CD14-positive monocyte (primary cell): ENCODE results near the gene HAPLN2. TPM values are rescaled to one million over a fixed set of nuclear protein-coding genes. Genes with fewer than 3 reads are reported as not detected.

Experiments
- DNase-seq, 3 donors: peaks; one replicate each; pipeline ENCODE4 v3.0.0-alpha.2; 2011 to 2022
- H2AFZ ChIP-seq: 2 replicates; pipeline ENCODE4 v1.6.0; 2012; ENCODE audit warnings: mild to moderate bottlenecking, low read depth, low read length, inconsistent platforms; ENCODE audit not compliant: insufficient read depth, poor library complexity, severe bottlenecking
- H3K27ac ChIP-seq, 2 donors: 1 replicate in 1 of 2; 2 replicates in 1 of 2; pipeline ENCODE4 v1.5.1; 2012 to 2013; ENCODE audit warnings: low read length in 2 of 2, control low read depth in 1 of 2, inconsistent platforms in 1 of 2, low read depth in 1 of 2, mild to moderate bottlenecking in 1 of 2
- H3K27me3 ChIP-seq, 2 donors: one replicate each; pipeline versions ENCODE4 v1.6.0 to v1.6.1; 2011 to 2013; ENCODE audit warnings: low read length in 2 of 2; ENCODE audit not compliant: control insufficient read depth in 2 of 2, insufficient read depth in 2 of 2
- H3K36me3 ChIP-seq, 2 donors: replicated peaks in 1 of 2; 1 replicate in 1 of 2; 2 replicates in 1 of 2; pipeline versions ENCODE4 v1.5.1 to v1.6.1; 2012 to 2013; ENCODE audit warnings: low read length in 2 of 2, control low read depth in 1 of 2, inconsistent platforms in 1 of 2, mild to moderate bottlenecking in 1 of 2; ENCODE audit not compliant: insufficient read depth in 2 of 2, control insufficient read depth in 1 of 2
- H3K4me1 ChIP-seq, 2 donors: 1 replicate in 1 of 2; 2 replicates in 1 of 2; pipeline versions ENCODE4 v1.5.1 to v1.6.1; 2012 to 2013; ENCODE audit warnings: low read length in 2 of 2, control low read depth in 1 of 2, inconsistent platforms in 1 of 2, mild to moderate bottlenecking in 1 of 2, moderate library complexity in 1 of 2; ENCODE audit not compliant: insufficient read depth in 2 of 2, control insufficient read depth in 1 of 2
- H3K4me2 ChIP-seq: replicated peaks from 2 replicates; pipeline ENCODE3; 2012; ENCODE audit warnings: low read length, moderate library complexity, mild to moderate bottlenecking; ENCODE audit not compliant: poor library complexity, severe bottlenecking; ENCODE audit errors: extremely low read depth
- H3K4me3 ChIP-seq, 3 experiments: fragments of 200-600 bp in 1 of 3; sonication (generic) in 1 of 3; replicated peaks in 1 of 3; 1 replicate in 2 of 3; 2 replicates in 1 of 3; pipeline ENCODE4 v1.5.1; 2011 to 2013; ENCODE audit warnings: low read length in 3 of 3, mild to moderate bottlenecking in 3 of 3, control low read depth in 2 of 3, low read depth in 2 of 3, inconsistent platforms in 1 of 3, moderate library complexity in 1 of 3
- H3K79me2 ChIP-seq: 2 replicates; pipeline ENCODE4 v1.6.0; 2012; ENCODE audit warnings: mild to moderate bottlenecking, control low read depth, inconsistent platforms, low read length, moderate library complexity; ENCODE audit not compliant: insufficient read depth
- H3K9ac ChIP-seq: 2 replicates; pipeline ENCODE4 v1.6.0; 2017; ENCODE audit warnings: low read length, mild to moderate bottlenecking; ENCODE audit not compliant: insufficient read depth, poor library complexity, severe bottlenecking
- H3K9me3 ChIP-seq, 2 donors: replicated peaks in 1 of 2; 1 replicate in 1 of 2; 2 replicates in 1 of 2; pipeline versions ENCODE4 v1.5.1 to v1.6.1; 2012 to 2013; ENCODE audit warnings: low read length in 2 of 2, control low read depth in 1 of 2; ENCODE audit not compliant: control insufficient read depth in 1 of 2, insufficient read depth in 1 of 2
- H4K20me1 ChIP-seq: 2 replicates; pipeline ENCODE4 v1.6.0; 2012; ENCODE audit warnings: mild to moderate bottlenecking, low read length, control low read depth, moderate library complexity; ENCODE audit not compliant: insufficient read depth
- H3K27ac Mint-ChIP-seq, 7 donors: one replicate each; pipeline ENCODE4 v1.8.0; 2020; ENCODE audit warnings: mild to moderate bottlenecking in 7 of 7, mixed read lengths in 7 of 7, moderate library complexity in 6 of 7, inconsistent platforms in 2 of 7
- H3K27me3 Mint-ChIP-seq, 3 donors: one replicate each; pipeline ENCODE4 v1.8.0; 2021 to 2022; ENCODE audit warnings: low read depth in 3 of 3, mild to moderate bottlenecking in 3 of 3, mixed read lengths in 3 of 3, moderate library complexity in 3 of 3, inconsistent platforms in 1 of 3
- H3K36me3 Mint-ChIP-seq, 2 donors: one replicate each; pipeline ENCODE4 v1.8.0; 2020; ENCODE audit warnings: mixed read lengths in 2 of 2, inconsistent platforms in 1 of 2, mild to moderate bottlenecking in 1 of 2
- H3K4me1 Mint-ChIP-seq: one replicate; pipeline ENCODE4 v1.8.0; 2020; ENCODE audit warnings: mild to moderate bottlenecking, mixed read lengths
- H3K4me3 Mint-ChIP-seq, 2 donors: one replicate each; pipeline ENCODE4 v1.8.0; 2020; ENCODE audit warnings: mild to moderate bottlenecking in 2 of 2, mixed read lengths in 2 of 2, moderate library complexity in 1 of 2
- H3K9me3 Mint-ChIP-seq, 7 donors: one replicate each; pipeline ENCODE4 v1.8.0; 2020 to 2022; ENCODE audit warnings: mixed read lengths in 7 of 7, mild to moderate bottlenecking in 6 of 7, moderate library complexity in 6 of 7, inconsistent platforms in 2 of 7
- CTCF ChIP-seq: fragments of 200-600 bp; IDR thresholded peaks from one replicate; pipeline ENCODE4 v1.8.0; 2022; ENCODE audit warnings: antibody characterized with exemption, mild to moderate bottlenecking
- WGBS: methylation state at CpG from one replicate; pipeline ENCODE4 v1.1.5; 2013; ENCODE audit warnings: missing lambda C conversion rate; ENCODE audit not compliant: insufficient coverage; 5-methylcytosine and 5-hydroxymethylcytosine counted together
- intact Hi-C, 2 donors: fragments of 100-400 bp; cut with micrococcal nuclease; formaldehyde crosslinking; loops; one replicate each; pipeline versions ENCODE4 v1.15.0 to v1.15.1; 2023
- polyA plus RNA-seq, 3 donors: library from polyadenylated mRNA; depleted of rRNA in 1 of 3; unstranded in 2 of 3; stranded (reverse) in 1 of 3; fragments of 300-500 nt in 2 of 3; fragments of >200 nt in 1 of 3; fragmentation: Illumina TruSeq in 2 of 3; gene quantifications; 1 replicate in 2 of 3; 2 replicates in 1 of 3; pipeline ENCODE4 v1.2.3, GENCODE V29; 2012 to 2021

HAPLN2 gene
- polyA plus RNA-seq, 3 donors = not detected

DNA sequence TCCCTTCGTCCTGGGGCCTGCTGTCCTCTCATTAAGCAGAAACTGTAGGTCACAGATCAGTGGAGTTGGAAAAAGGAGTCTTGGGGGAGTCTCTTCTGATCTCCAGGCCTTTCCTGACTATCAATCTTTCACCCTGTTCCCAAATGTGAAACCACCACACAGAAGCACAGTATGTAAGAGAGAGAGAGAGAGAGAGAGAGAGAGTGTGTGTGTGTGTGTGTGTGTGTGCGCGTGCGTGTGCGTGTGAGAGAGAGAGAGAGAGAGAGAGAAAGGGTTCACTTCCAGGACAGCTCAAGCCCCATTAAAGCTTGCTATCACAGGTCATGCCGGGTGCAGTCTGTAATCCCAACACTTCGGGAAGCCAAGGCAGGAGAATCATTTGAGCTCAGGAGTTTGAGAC is 41.2 kb upstream of the HAPLN2 start:
- H3K27me3 Mint-ChIP-seq = peaks cover 2 to 8% (median 7%) of the 10 kb centered on the region in 3 donors
- no peaks in the 10 kb centered on the region for H3K36me3 Mint-ChIP-seq
- peaks cover 13 to 17% of the 10 kb centered on the region in 2 donors for H3K4me1 ChIP-seq
- no peaks in the 10 kb centered on the region for H4K20me1 ChIP-seq
- no CpG with 5 or more reads among the region's 7 CpGs for WGBS
- H3K4me1 Mint-ChIP-seq = peaks cover 18% of the 10 kb centered on the region
- H3K9ac ChIP-seq = no peak overlapping the region
- H3K36me3 ChIP-seq = no peaks in the 10 kb centered on the region
- no peak overlapping the region for H3K4me2 ChIP-seq
- DNase-seq = no peak
- H3K27me3 ChIP-seq = no peaks in the 10 kb centered on the region
- H3K4me3 Mint-ChIP-seq = no peak overlapping the region
- H3K4me3 ChIP-seq = no peak overlapping the region
- intact Hi-C loops = no loop called here
- no peak for TF ChIP-seq CTCF
- H3K9me3 ChIP-seq = no peaks in the 10 kb centered on the region
- H3K27ac ChIP-seq = no peak overlapping the region
- no peaks in the 10 kb centered on the region for H3K79me2 ChIP-seq
- peak overlapping the region in 3 of 7 donors; percentile 11 to 66 (median 26) for H3K27ac Mint-ChIP-seq
- H3K9me3 Mint-ChIP-seq = no peaks in the 10 kb centered on the region
- H2AFZ ChIP-seq = no peak overlapping the region

DNA sequence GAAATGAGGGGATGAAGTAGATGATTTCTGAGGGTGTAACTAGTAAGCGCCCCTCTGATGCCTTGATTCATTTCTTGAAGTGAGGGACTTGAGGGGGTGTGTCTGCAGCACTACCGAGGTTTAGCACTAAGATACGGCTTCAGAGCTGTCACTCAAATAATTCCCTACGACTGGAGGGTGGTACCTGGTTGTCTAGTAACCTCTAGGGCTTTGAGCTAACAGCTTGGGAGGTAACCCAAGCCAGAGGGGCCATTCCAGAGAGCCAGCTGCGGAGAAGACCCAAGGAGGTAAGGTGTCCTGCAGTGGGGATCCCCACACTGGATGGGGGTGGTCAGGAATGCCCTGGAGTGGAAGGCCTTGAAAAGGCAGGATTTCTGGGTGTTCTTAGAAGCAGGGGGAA is 39.7 kb upstream of the HAPLN2 start, which contains the start of gene TTC24:
Gene TTC24 (plus strand): TSS at position 252 of the 400 bp plus-strand sequence. CDS start 1,642 bp downstream, outside the sequence.
- H3K27me3 Mint-ChIP-seq = peaks cover 2 to 8% (median 5%) of the 10 kb centered on the region in 3 donors
- Histone ChIP-seq H4K20me1 (no peaks in the 10 kb centered on the region), H3K27ac (no peak within 1 kb of the TSS), H3K36me3 (no peaks in the 10 kb centered on the region), H3K27me3 (no peaks in the 10 kb centered on the region), H3K9me3 (no peaks in the 10 kb centered on the region), H2AFZ (no peak within 1 kb of the TSS), H3K9ac (no peak within 1 kb of the TSS), H3K79me2 (no peaks in the 10 kb centered on the region), H3K4me2 (no peak within 1 kb of the TSS), H3K4me1 (peaks cover 16 to 20% of the 10 kb centered on the region in 2 donors), H3K4me3 (no peak within 1 kb of the TSS)
- H3K9me3 Mint-ChIP-seq = no peaks in the 10 kb centered on the region
- WGBS = 85% methylated on average over 5 of the region's 5 CpGs
- H3K27ac Mint-ChIP-seq = peak within 1 kb of the TSS in 2 of 7 donors; percentile 55 to 76
- no peak within 1 kb of the TSS for H3K4me3 Mint-ChIP-seq
- peaks cover 28% of the 10 kb centered on the region for H3K4me1 Mint-ChIP-seq
- no peak for DNase-seq
- H3K36me3 Mint-ChIP-seq = no peaks in the 10 kb centered on the region
- intact Hi-C loops = no loop called here
- no peak for TF ChIP-seq CTCF
